ENCODE data around the gene SMC1A. TPM values are rescaled to one million over a fixed set of nuclear protein-coding genes. Genes with fewer than 3 reads are reported as not detected.

Gene SMC1A
- total RNA-seq, 6 experiments from 2014 or later = 21.2 to 41.1 (median 32.3) TPM

GRCh38 chrX:53347948-53348347 lies 74.5 kb downstream of the SMC1A start:
- no peaks in the 10 kb centered on the region for H3K9me3 ChIP-seq
- intact Hi-C loops (cut with DNase I) = no loop called here

GRCh38 chrX:53340852-53341645 lies 81.4 kb downstream of the SMC1A start:
- intact Hi-C loops (cut with DNase I) = no loop called here
- Histone ChIP-seq H3K27ac (no peak overlapping the region), H3K27me3 (no peaks in the 10 kb centered on the region), H3K4me3 (no peak overlapping the region), H3K36me3 (no peaks in the 10 kb centered on the region), H3K4me1 (no peaks in the 10 kb centered on the region), H3K9me3 (no peaks in the 10 kb centered on the region)
- TF ChIP-seq CTCF (IDR thresholded peaks at IDR 0.05) (no peak), POLR2A (IDR thresholded peaks at IDR 0.05) (no peak)
- ATAC-seq (no peak), DNase-seq (no peak)
- 80% methylated on average over 1 of the region's 12 CpGs for WGBS (ENCODE audit: insufficient coverage, low coverage, low lambda C conversion rate, missing lambda C conversion rate)

More at GRCh38 chrX:53347948-53348347, 74.5 kb downstream of the SMC1A start:
- no peaks in the 10 kb centered on the region for H3K27me3 ChIP-seq
- no peaks in the 10 kb centered on the region for H3K4me1 ChIP-seq
- 21% methylated on average over 2 of the region's 2 CpGs for WGBS (ENCODE audit: insufficient coverage, low coverage, low lambda C conversion rate, missing lambda C conversion rate)
- H3K36me3 ChIP-seq = no peaks in the 10 kb centered on the region
- H3K27ac ChIP-seq = no peak overlapping the region
- ATAC-seq = no peak
- H3K4me3 ChIP-seq = no peak overlapping the region
- DNase-seq = no peak
- TF ChIP-seq POLR2A (IDR thresholded peaks at IDR 0.05) = no peak
- TF ChIP-seq CTCF (IDR thresholded peaks at IDR 0.05) = no peak

GRCh38 chrX:53337101-53337500 lies 85.4 kb downstream of the SMC1A start:
- no peaks in the 10 kb centered on the region for H3K36me3 ChIP-seq
- H3K27me3 ChIP-seq = peaks cover 0 to 4% of the 10 kb centered on the region in 2 donors
- no peaks in the 10 kb centered on the region for H3K4me1 ChIP-seq
- no peak overlapping the region for H3K4me3 ChIP-seq
- intact Hi-C loops (cut with DNase I) = no loop called here
- 61% methylated on average over 5 of the region's 10 CpGs for WGBS (ENCODE audit: insufficient coverage, low coverage, low lambda C conversion rate, missing lambda C conversion rate)
- no peaks in the 10 kb centered on the region for H3K9me3 ChIP-seq
- ATAC-seq (no peak), DNase-seq (no peak)
- no peak overlapping the region for H3K27ac ChIP-seq
- TF ChIP-seq POLR2A (IDR thresholded peaks at IDR 0.05) (no peak), CTCF (IDR thresholded peaks at IDR 0.05) (no peak)

- no peak for ATAC-seq
- Histone ChIP-seq H3K9me3 (no peaks in the 10 kb centered on the region), H3K27ac (no peak overlapping the region), H3K36me3 (no peaks in the 10 kb centered on the region), H3K4me3 (no peak overlapping the region), H3K4me1 (no peaks in the 10 kb centered on the region), H3K27me3 (peaks cover 0 to 15% of the 10 kb centered on the region in 2 donors)
- WGBS (ENCODE audit: insufficient coverage, low coverage, low lambda C conversion rate, missing lambda C conversion rate) = 57% methylated on average over 3 of the region's 3 CpGs
- TF ChIP-seq POLR2A (IDR thresholded peaks at IDR 0.05) (no peak), CTCF (IDR thresholded peaks at IDR 0.05) (no peak)
- intact Hi-C loops (cut with DNase I) = no loop called here
- DNase-seq = no peak
Measured at GRCh38 chrX:53333853-53334252, 88.6 kb downstream of the SMC1A start.

All from right lobe of liver (tissue), 6 donors.